Liver (tissue), 9 donors: ENCODE data around the gene SLC16A5. TPM values are rescaled to one million over a fixed set of nuclear protein-coding genes. Genes with fewer than 3 reads are reported as not detected.

Experiments
- DNase-seq: peaks from one replicate; pipeline ENCODE4 v3.0.0-alpha.2; 2017; ENCODE audit warnings: low spot score
- H3K27ac ChIP-seq, 2 donors: one replicate each; pipeline ENCODE4 v1.7.0; 2013; ENCODE audit warnings: inconsistent platforms in 2 of 2, low read length in 2 of 2, control low read depth in 1 of 2, low read depth in 1 of 2, mild to moderate bottlenecking in 1 of 2
- H3K27me3 ChIP-seq, 4 donors: one replicate each; pipeline versions ENCODE4 v1.6.1 to v1.7.0; 2013; ENCODE audit warnings: low read length in 3 of 4, inconsistent platforms in 1 of 4, mild to moderate bottlenecking in 1 of 4, moderate library complexity in 1 of 4; ENCODE audit not compliant: control insufficient read depth in 4 of 4, insufficient read depth in 4 of 4
- H3K36me3 ChIP-seq, 4 donors: one replicate each; pipeline versions ENCODE4 v1.6.1 to v1.7.0; 2013; ENCODE audit warnings: low read length in 3 of 4, mild to moderate bottlenecking in 3 of 4, low read depth in 1 of 4, moderate library complexity in 1 of 4; ENCODE audit not compliant: control insufficient read depth in 4 of 4, insufficient read depth in 3 of 4
- H3K4me1 ChIP-seq, 4 donors: one replicate each; pipeline versions ENCODE4 v1.6.1 to v1.7.0; 2013; ENCODE audit warnings: low read length in 3 of 4, mild to moderate bottlenecking in 3 of 4, moderate library complexity in 1 of 4; ENCODE audit not compliant: control insufficient read depth in 4 of 4, insufficient read depth in 4 of 4
- H3K4me3 ChIP-seq, 3 donors: one replicate each; pipeline versions ENCODE4 v1.6.1 to v1.7.0; 2013; ENCODE audit warnings: low read length in 3 of 3, control low read depth in 1 of 3, low read depth in 1 of 3, mild to moderate bottlenecking in 1 of 3
- H3K9ac ChIP-seq, 2 donors: one replicate each; pipeline ENCODE4 v1.7.0; 2013; ENCODE audit warnings: low read length in 2 of 2, mild to moderate bottlenecking in 2 of 2, moderate library complexity in 2 of 2, control low read depth in 1 of 2, low read depth in 1 of 2
- H3K9me3 ChIP-seq, 4 donors: one replicate each; pipeline versions ENCODE4 v1.6.1 to v1.7.0; 2013; ENCODE audit warnings: low read length in 3 of 4; ENCODE audit not compliant: control insufficient read depth in 4 of 4
- EGR1 ChIP-seq, 2 donors: IDR thresholded peaks; 2 replicates each; pipeline ENCODE4 v1.6.1; 2016 to 2018; ENCODE audit warnings: antibody characterized with exemption in 2 of 2, low read depth in 2 of 2
- FOXA1 ChIP-seq: IDR thresholded peaks from 2 replicates; pipeline ENCODE4 v1.6.1; 2016; ENCODE audit warnings: antibody characterized with exemption
- FOXA2 ChIP-seq: IDR thresholded peaks from 2 replicates; pipeline ENCODE4 v1.6.1; 2016; ENCODE audit warnings: antibody characterized with exemption
- GABPA ChIP-seq, 2 donors: IDR thresholded peaks in 1 of 2; conservative IDR thresholded peaks in 1 of 2; 2 replicates each; pipeline ENCODE4 v1.6.1; 2016; ENCODE audit warnings: antibody characterized with exemption in 2 of 2, mild to moderate bottlenecking in 1 of 2, moderate library complexity in 1 of 2
- HNF4A ChIP-seq, 2 donors: conservative IDR thresholded peaks; 2 replicates each; pipeline ENCODE4 v1.6.1; 2016; ENCODE audit warnings: antibody characterized with exemption in 2 of 2, mild to moderate bottlenecking in 2 of 2
- HNF4G ChIP-seq: IDR thresholded peaks from 2 replicates; pipeline ENCODE4 v1.6.1; 2016; ENCODE audit warnings: antibody characterized with exemption
- JUND ChIP-seq, 2 donors: IDR thresholded peaks; 2 replicates each; pipeline ENCODE4 v1.6.1; 2016; ENCODE audit warnings: antibody characterized with exemption in 2 of 2
- NR2F2 ChIP-seq: IDR thresholded peaks from 2 replicates; pipeline ENCODE4 v1.6.1; 2016; ENCODE audit warnings: antibody characterized with exemption
- RXRA ChIP-seq, 2 donors: IDR thresholded peaks; 2 replicates each; pipeline ENCODE4 v1.6.1; 2017 to 2018; ENCODE audit warnings: antibody characterized with exemption in 2 of 2, mild to moderate bottlenecking in 1 of 2
- SP1 ChIP-seq: IDR thresholded peaks from 2 replicates; pipeline ENCODE4 v1.6.1; 2018; ENCODE audit warnings: antibody characterized with exemption, mild to moderate bottlenecking
- TAF1 ChIP-seq: conservative IDR thresholded peaks from 2 replicates; pipeline ENCODE4 v1.6.1; 2016; ENCODE audit warnings: antibody characterized with exemption, mild to moderate bottlenecking
- YY1 ChIP-seq: IDR thresholded peaks from 2 replicates; pipeline ENCODE4 v1.6.1; 2016; ENCODE audit warnings: antibody characterized with exemption, mild to moderate bottlenecking
- WGBS: extraction: QIAGEN DNeasy Blood & Tissue Kit; methylation state at CpG from one replicate; pipeline ENCODE4 v1.1.7; 2013; 5-methylcytosine and 5-hydroxymethylcytosine counted together
- polyA plus RNA-seq, 2 donors: library from polyadenylated mRNA; stranded (reverse) in 1 of 2; unstranded in 1 of 2; fragments of 200-250 nt in 1 of 2; fragments of >200 nt in 1 of 2; fragmentation: Nextera tagmentation in 1 of 2; extraction: Ambion mirVana in 1 of 2; gene quantifications; one replicate each; pipeline versions ENCODE4 v1.2.1 to v1.2.3, GENCODE V29; 2013 to 2015
- total RNA-seq, 2 donors: library from RNA; depleted of rRNA; stranded (reverse); fragments of >200 nt; gene quantifications; one replicate each; pipeline ENCODE4 v1.2.3, GENCODE V29; 2014
- TF ChIP-seq, protein P1 (sequence below): IDR thresholded peaks from 2 replicates; pipeline ENCODE4 v1.6.1; 2016; ENCODE audit warnings: antibody characterized with exemption
- TF ChIP-seq, protein P2 (sequence below): IDR thresholded peaks from 2 replicates; pipeline ENCODE4 v1.6.1; 2016; ENCODE audit warnings: antibody characterized with exemption, mild to moderate bottlenecking
- TF ChIP-seq, protein P3 (sequence below): fragments of 150-350 bp; IDR thresholded peaks from 2 replicates; pipeline ENCODE4 v1.5.1; 2017; ENCODE audit warnings: improper control_type of control experiment, low read depth, low read length; ENCODE audit not compliant: missing input control
- TF ChIP-seq, protein P4 (sequence below): IDR thresholded peaks from 2 replicates; pipeline ENCODE4 v1.6.1; 2016; ENCODE audit warnings: antibody characterized with exemption
- TF ChIP-seq, protein P5 (sequence below): IDR thresholded peaks from 2 replicates; pipeline ENCODE4 v1.6.1; 2016; ENCODE audit warnings: antibody characterized with exemption
- donor health status: healthy.
- donor health status: healthy.
- donor health status: healthy.
- donor health status: healthy.
- donor health status: healthy.

SLC16A5 gene
- total and polyA plus RNA-seq, 4 donors = 1.0 to 4.5 (median 2.6) TPM

- H3K4me3 ChIP-seq = no peak overlapping the region
- H3K27ac ChIP-seq = no peak overlapping the region
- no peak for DNase-seq
- no peaks in the 10 kb centered on the region for H3K36me3 ChIP-seq
- no peak for TF ChIP-seq SP1
- TF ChIP-seq HNF4A (conservative IDR thresholded peaks at IDR 0.05) = no peak
- TF ChIP-seq TAF1 = no peak
- TF ChIP-seq, protein P1, sequence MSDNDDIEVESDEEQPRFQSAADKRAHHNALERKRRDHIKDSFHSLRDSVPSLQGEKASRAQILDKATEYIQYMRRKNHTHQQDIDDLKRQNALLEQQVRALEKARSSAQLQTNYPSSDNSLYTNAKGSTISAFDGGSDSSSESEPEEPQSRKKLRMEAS = no peak
- no peak for TF ChIP-seq RXRA (IDR thresholded peaks at IDR 0.05)
- no peak for TF ChIP-seq YY1
- TF ChIP-seq HNF4G = no peak
- TF ChIP-seq, protein P2, sequence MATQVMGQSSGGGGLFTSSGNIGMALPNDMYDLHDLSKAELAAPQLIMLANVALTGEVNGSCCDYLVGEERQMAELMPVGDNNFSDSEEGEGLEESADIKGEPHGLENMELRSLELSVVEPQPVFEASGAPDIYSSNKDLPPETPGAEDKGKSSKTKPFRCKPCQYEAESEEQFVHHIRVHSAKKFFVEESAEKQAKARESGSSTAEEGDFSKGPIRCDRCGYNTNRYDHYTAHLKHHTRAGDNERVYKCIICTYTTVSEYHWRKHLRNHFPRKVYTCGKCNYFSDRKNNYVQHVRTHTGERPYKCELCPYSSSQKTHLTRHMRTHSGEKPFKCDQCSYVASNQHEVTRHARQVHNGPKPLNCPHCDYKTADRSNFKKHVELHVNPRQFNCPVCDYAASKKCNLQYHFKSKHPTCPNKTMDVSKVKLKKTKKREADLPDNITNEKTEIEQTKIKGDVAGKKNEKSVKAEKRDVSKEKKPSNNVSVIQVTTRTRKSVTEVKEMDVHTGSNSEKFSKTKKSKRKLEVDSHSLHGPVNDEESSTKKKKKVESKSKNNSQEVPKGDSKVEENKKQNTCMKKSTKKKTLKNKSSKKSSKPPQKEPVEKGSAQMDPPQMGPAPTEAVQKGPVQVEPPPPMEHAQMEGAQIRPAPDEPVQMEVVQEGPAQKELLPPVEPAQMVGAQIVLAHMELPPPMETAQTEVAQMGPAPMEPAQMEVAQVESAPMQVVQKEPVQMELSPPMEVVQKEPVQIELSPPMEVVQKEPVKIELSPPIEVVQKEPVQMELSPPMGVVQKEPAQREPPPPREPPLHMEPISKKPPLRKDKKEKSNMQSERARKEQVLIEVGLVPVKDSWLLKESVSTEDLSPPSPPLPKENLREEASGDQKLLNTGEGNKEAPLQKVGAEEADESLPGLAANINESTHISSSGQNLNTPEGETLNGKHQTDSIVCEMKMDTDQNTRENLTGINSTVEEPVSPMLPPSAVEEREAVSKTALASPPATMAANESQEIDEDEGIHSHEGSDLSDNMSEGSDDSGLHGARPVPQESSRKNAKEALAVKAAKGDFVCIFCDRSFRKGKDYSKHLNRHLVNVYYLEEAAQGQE = no peak
- no peak for TF ChIP-seq NR2F2
- no peak for TF ChIP-seq FOXA1
- TF ChIP-seq, protein P3, sequence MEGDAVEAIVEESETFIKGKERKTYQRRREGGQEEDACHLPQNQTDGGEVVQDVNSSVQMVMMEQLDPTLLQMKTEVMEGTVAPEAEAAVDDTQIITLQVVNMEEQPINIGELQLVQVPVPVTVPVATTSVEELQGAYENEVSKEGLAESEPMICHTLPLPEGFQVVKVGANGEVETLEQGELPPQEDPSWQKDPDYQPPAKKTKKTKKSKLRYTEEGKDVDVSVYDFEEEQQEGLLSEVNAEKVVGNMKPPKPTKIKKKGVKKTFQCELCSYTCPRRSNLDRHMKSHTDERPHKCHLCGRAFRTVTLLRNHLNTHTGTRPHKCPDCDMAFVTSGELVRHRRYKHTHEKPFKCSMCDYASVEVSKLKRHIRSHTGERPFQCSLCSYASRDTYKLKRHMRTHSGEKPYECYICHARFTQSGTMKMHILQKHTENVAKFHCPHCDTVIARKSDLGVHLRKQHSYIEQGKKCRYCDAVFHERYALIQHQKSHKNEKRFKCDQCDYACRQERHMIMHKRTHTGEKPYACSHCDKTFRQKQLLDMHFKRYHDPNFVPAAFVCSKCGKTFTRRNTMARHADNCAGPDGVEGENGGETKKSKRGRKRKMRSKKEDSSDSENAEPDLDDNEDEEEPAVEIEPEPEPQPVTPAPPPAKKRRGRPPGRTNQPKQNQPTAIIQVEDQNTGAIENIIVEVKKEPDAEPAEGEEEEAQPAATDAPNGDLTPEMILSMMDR = no peak
- no peak overlapping the region for H3K9ac ChIP-seq
- no peaks in the 10 kb centered on the region for H3K27me3 ChIP-seq
- WGBS = 91% methylated on average over 13 of the region's 13 CpGs
- H3K4me1 ChIP-seq = peaks cover 12 to 59% (median 46%) of the 10 kb centered on the region in 4 donors
- no peaks in the 10 kb centered on the region for H3K9me3 ChIP-seq
Observed at GRCh38 chr17:75081611-75082540, 5.9 kb upstream of the SLC16A5 start.

DNA sequence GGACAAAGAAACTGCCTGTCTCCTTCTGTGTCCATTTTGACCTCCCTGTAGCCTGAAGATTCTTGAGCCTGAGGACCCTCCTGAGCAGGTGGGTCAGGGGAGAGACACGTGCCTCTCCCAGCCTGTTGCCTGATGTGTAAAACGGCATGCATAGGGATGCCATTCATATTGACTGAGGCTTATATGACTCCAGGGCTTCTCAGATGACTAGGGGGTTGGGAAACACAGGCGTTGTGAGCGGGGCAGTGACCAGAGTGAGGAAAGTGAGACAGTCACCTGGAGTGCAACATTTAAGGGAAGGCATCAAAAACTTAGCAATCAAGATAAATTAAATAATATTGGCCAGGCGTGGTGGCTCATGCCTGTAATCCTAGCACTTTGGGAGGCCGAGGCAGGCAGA, 5.1 kb upstream of the SLC16A5 start:
- no peak overlapping the region for H3K27ac ChIP-seq
- DNase-seq = no peak
- H3K9me3 ChIP-seq = no peaks in the 10 kb centered on the region
- H3K4me3 ChIP-seq = no peak overlapping the region
- H3K36me3 ChIP-seq = no peaks in the 10 kb centered on the region
- 84% methylated on average over 6 of the region's 6 CpGs for WGBS
- H3K9ac ChIP-seq = no peak overlapping the region
- H3K27me3 ChIP-seq = no peaks in the 10 kb centered on the region
- peaks cover 17 to 57% (median 46%) of the 10 kb centered on the region in 4 donors for H3K4me1 ChIP-seq
- TF ChIP-seq FOXA1 (no peak), SP1 (no peak), NR2F2 (no peak), FOXA2 (no peak), RXRA (IDR thresholded peaks at IDR 0.05) (no peak), HNF4A (conservative IDR thresholded peaks at IDR 0.05) (no peak), EGR1 (IDR thresholded peaks at IDR 0.05; ENCODE audit: low read depth in 2 of 2) (no peak), YY1 (no peak), JUND (IDR thresholded peaks at IDR 0.05) (no peak), GABPA (IDR thresholded peaks at IDR 0.05 in 1 of 2, conservative IDR thresholded peaks at IDR 0.05 in 1 of 2) (no peak)
- TF ChIP-seq, protein P4, sequence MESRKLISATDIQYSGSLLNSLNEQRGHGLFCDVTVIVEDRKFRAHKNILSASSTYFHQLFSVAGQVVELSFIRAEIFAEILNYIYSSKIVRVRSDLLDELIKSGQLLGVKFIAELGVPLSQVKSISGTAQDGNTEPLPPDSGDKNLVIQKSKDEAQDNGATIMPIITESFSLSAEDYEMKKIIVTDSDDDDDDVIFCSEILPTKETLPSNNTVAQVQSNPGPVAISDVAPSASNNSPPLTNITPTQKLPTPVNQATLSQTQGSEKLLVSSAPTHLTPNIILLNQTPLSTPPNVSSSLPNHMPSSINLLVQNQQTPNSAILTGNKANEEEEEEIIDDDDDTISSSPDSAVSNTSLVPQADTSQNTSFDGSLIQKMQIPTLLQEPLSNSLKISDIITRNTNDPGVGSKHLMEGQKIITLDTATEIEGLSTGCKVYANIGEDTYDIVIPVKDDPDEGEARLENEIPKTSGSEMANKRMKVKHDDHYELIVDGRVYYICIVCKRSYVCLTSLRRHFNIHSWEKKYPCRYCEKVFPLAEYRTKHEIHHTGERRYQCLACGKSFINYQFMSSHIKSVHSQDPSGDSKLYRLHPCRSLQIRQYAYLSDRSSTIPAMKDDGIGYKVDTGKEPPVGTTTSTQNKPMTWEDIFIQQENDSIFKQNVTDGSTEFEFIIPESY = no peak
- TF ChIP-seq, protein P5, sequence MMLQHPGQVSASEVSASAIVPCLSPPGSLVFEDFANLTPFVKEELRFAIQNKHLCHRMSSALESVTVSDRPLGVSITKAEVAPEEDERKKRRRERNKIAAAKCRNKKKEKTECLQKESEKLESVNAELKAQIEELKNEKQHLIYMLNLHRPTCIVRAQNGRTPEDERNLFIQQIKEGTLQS = no peak
- TF ChIP-seq, protein P1 = no peak
- TF ChIP-seq, protein P3 = no peak
